IPS-NIHi7 (cell line): ENCODE results near the gene ADIRF.
A peak's percentile ranks its signal among the peaks of the same experiment; 100 is the strongest.
"Not testable (repeated sequence)": the region's sequence is repeated elsewhere in the genome, so short reads cannot be mapped to it uniquely, and the experiment has no call there.

Experiments used
- DNase-seq: peaks from one replicate; pipeline ENCODE4 v3.0.0; 2012; ENCODE audit warnings: mixed read lengths; ENCODE audit errors: extremely low spot score

ADIRF gene

GRCh38 chr10:86946213-86947155 is 21.8 kb upstream of the ADIRF start:
- DNase-seq: no peak

- not testable (repeated sequence) for DNase-seq
Measured at GRCh38 chr10:86947806-86948205, 20.5 kb upstream of the ADIRF start.

GRCh38 chr10:86950349-86950748 is 17.9 kb upstream of the ADIRF start:
- DNase-seq: no peak

- DNase-seq: no peak
Measured at GRCh38 chr10:86951184-86951761, 17.0 kb upstream of the ADIRF start.

GRCh38 chr10:86952106-86952505 is 16.2 kb upstream of the ADIRF start:
- no peak for DNase-seq

- not testable (repeated sequence) for DNase-seq
Measured at GRCh38 chr10:86952697-86953096, 15.6 kb upstream of the ADIRF start.

GRCh38 chr10:86953747-86954680 is 14.3 kb upstream of the ADIRF start:
- DNase-seq: peak; percentile 89

GRCh38 chr10:86954681-86955500 is 13.4 kb upstream of the ADIRF start:
- no peak for DNase-seq

GRCh38 chr10:86955501-86956194 is 12.6 kb upstream of the ADIRF start:
- no peak for DNase-seq

- no peak for DNase-seq
Measured at GRCh38 chr10:86956195-86956847, 12.0 kb upstream of the ADIRF start.

GRCh38 chr10:86956848-86957448 is 11.3 kb upstream of the ADIRF start:
- no peak for DNase-seq

GRCh38 chr10:86957471-86958115 is 10.7 kb upstream of the ADIRF start, which contains the start of gene MMRN2:
Gene MMRN2, minus strand, starts transcription at chr10:86957615. Its CDS starts 74 bp downstream, at chr10:86957541.
- no peak for DNase-seq

GRCh38 chr10:86958116-86958900 is 10.0 kb upstream of the ADIRF start, which contains the start of gene SNCG:
Gene SNCG, plus strand, starts transcription at chr10:86958599. Its CDS starts 99 bp downstream, at chr10:86958698.
- no peak for DNase-seq

GRCh38 chr10:86958901-86959736 is 9.2 kb upstream of the ADIRF start:
- peak; percentile 58 for DNase-seq

- DNase-seq: no peak
Measured at GRCh38 chr10:86959737-86960002, 8.6 kb upstream of the ADIRF start.

GRCh38 chr10:86960003-86960862 is 8.0 kb upstream of the ADIRF start:
- DNase-seq: peak; percentile 86
